Sciatic nerve (tissue), 2 donors: Measurements from ENCODE around the gene NEUROG2. TPM values are rescaled to one million over a fixed set of nuclear protein-coding genes. Genes with fewer than 3 reads are reported as not detected.
A peak's percentile ranks its signal among the peaks of the same experiment; 100 is the strongest.
"Not testable (repeated sequence)": the region's sequence is repeated elsewhere in the genome, so short reads cannot be mapped to it uniquely, and the experiment has no call there.

Experiments used
- ATAC-seq: fragments of 200-7000 bp; cut with Tn5 transposase; one replicate; pipeline ENCODE4 v1.9.1; 2020; ENCODE audit warnings: mild to moderate bottlenecking, moderate library complexity
- DNase-seq: peaks from one replicate; pipeline ENCODE4 v3.0.0-alpha.2; 2020; ENCODE audit warnings: low spot score
- intact Hi-C: fragments of 100-400 bp; cut with DNase I; formaldehyde crosslinking; loops from one replicate; pipeline ENCODE4 v1.14.2; 2022
- total RNA-seq: library from RNA; stranded (reverse); fragmentation: NEBNext Ultra II Directional; extraction: Animal tissue kit (Norgen Biotek cat#: 25700); gene quantifications from one replicate; pipeline ENCODE4 v1.2.1, GENCODE V29; 2021
- donor health status: DM: no; HTN: no; CAD: no.
- donor health status: DM: no; HTN: no; CAD: no.

Gene NEUROG2
- total RNA-seq, 1 donor from 2014 or later: not detected

DNA sequence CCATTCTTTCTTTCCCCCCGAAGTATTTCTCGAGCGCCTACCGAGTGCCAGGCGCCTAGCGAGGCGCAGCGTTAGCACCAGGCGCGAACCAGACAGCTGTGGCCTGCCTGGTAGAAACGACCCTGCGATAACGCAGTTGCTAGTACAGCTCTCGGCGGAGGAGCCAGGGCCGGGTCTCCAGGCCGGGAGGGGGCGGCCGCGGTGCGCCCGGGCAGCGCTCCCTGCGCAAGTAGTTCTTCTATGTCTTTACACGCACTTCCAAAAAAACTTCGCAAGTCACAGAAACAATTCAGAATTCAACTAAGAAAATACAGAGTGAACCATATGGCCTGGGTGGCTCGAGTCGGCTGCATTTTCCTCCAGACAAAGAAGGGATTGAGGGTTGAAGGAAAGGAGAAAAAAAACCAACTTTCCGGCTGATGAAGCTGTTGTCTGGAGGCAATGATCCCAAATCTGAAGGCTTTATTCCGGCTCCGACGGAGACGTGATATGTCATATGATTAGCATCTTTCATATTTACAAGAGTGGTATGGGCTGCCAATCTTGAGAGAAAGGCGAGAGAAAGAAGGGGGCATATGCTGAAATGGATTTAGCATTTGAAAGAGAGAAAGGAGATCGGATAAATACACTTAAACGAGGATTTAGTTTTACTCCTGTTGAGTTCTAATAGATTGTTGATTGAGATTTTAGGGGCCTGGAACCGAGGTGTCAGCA is 7.2 kb upstream of the NEUROG2 start:
- no peak for DNase-seq
- intact Hi-C loops: loop anchor here (5.0 kb wide), 1 partner anchor 196 kb away; no protein-coding TSS in a partner anchor
- peak; percentile 64 for ATAC-seq

GRCh38 chr4:112522431-112522830 is 6.5 kb upstream of the NEUROG2 start:
- not testable (repeated sequence) for ATAC-seq, DNase-seq
- intact Hi-C loops: loop anchor here (5.0 kb wide), 1 partner anchor 195 kb away; no protein-coding TSS in a partner anchor

DNA sequence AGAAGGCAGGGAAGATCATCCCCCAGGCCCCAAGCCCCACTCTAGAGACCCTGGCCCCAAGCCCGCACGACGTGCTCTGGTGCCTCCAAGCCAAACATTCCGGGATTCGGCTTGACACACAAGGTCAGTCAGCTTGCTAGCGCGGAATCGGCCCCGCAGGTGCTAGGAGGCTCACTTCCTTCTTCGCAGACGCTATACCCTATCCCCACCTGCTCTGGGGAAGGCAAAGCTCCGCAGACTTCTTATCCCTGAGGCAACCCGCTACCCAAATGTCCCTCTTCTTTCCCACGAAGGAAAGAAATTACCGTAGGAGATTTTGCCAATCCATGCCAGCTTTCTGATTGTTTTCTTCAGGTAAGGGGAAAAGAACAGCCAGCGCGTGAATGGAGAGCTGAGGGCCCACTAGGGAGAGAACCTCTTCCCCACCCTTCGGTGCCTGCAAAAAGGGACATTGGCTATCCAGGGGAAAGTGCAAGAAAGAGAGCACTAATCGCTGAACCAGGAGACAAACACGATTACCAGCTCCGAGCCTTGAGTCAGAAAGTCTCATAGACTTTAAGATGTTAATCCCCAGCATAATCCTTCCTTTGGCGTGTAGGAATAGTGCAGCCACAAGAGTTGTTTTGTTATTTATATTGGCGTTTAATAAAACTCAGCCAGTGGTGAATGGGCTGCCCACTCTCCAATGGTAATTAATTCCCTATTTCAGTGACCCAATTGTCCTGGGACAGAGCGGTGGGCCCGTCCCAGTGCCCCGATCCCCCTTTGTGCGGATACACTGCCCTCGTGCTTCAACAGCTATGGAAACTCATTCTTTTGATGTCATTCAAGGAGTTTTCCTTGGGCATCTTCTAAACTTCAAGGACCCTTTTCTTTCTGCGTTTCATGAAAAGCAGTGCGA is 5.4 kb upstream of the NEUROG2 start:
- ATAC-seq (no peak), DNase-seq (no peak)
- intact Hi-C loops: loop anchor here (5.0 kb wide), 1 partner anchor 194 kb away; no protein-coding TSS in a partner anchor

GRCh38 chr4:112520598-112521122 is 4.7 kb upstream of the NEUROG2 start:
- intact Hi-C loops: loop anchor here (5.0 kb wide), 1 partner anchor 193 kb away; no protein-coding TSS in a partner anchor
- ATAC-seq: no peak
- DNase-seq: no peak

- DNase-seq (no peak), ATAC-seq (no peak)
- intact Hi-C loops: loop anchor here (5.0 kb wide), 1 partner anchor 193 kb away; no protein-coding TSS in a partner anchor
Observed at GRCh38 chr4:112519689-112520597, 4.0 kb upstream of the NEUROG2 start.

DNA sequence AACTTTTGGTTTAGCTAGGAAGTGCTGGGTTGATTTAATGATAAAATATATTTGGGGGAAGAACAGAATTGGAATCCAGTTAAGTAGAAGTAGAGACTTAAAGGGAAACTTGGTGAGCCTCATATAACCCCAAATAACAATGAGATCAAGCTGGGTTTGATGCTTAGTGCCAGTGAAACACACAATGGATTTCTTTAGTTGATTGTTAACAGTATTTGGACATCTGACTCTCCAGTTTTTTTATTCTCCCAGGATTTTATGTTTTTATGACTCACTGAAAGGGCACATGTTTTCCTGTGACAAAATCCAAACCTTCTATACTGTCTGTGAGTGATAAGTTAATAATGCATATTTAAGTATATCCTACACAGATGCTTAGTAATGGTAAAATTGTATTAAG is 2.7 kb upstream of the NEUROG2 start:
- intact Hi-C loops: no loop called here
- ATAC-seq (no peak), DNase-seq (no peak)

DNA sequence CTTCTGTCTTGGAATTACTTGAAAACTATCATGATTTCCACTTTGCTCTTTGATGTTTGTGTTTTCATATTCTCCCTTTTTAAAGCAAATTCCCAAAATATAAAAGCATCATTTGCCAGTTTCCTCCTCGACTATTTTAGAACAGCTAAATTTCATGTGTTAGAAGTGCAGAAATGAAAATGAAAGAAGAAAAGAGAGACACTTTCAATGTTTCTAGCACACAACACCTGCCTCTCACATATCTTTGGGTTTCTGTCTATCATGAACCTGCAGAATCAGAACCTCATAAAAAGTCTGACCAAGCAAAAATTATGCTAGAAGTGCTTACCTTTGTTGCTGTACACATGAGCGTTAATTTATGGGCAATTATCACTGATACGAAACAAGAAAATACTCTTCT is 1.9 kb upstream of the NEUROG2 start:
- no peak for ATAC-seq
- intact Hi-C loops: no loop called here
- DNase-seq: no peak

DNA sequence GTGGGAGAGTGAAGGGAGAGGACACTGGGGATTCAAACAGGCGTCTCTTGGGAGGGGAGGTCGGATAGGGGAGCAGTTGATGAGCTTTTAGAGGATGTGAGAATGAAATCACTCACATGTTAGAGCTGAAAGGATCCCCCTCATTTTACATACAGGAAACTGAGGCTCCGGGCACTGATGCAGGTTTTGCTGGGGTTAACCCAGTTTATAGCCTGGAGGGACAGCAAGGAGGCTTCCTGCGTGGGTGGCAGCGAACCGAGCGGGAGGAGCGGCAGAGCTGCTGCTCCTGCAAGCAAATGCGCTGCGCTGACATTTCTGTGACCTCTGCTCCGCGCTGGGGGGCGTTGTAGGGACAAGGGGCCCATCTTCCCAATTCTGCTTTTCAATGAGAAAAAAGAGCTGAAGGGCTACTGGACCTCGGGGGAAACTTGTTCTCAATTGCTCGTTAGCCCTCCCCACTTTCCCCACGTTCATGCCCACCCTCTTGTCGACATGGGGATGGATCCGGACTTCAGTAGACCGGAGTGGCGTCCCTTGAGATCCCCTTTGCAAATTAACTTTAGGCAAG is 1.2 kb upstream of the NEUROG2 start:
- ATAC-seq (no peak), DNase-seq (no peak)
- intact Hi-C loops: no loop called here

DNA sequence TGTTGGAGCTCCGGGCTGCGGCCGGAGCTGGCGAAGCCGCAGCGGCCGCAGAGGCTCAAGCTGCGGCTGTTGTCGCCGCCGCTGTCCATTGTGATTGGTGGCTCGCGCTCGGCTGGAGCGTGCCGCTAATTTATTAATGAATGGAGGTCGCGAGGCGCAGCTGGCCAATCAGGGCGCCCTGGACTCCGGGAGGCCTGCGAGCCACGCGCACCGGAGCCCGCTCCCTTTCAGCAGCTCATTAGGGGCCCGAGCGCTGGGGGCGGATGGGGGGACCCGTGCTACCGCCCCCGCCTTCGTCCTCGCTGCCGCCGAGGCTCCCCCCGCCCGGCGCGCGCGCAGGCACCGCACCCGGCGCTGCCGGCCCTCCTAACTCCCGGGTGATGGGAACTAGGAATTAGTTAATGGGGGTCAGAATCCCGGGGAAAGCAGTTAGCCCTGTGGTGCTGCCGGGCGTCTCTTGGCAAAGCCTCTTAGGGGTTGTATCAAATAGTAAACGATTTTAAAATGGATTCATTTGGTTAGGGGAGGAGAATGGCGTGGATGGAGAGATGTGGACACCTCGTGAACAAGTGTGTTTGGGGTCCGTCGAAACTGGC is 589 bp upstream of the NEUROG2 start:
- DNase-seq (no peak), ATAC-seq (no peak)
- intact Hi-C loops: no loop called here

- intact Hi-C loops: no loop called here
- DNase-seq (no peak), ATAC-seq (peak; percentile 64)
Observed at GRCh38 chr4:112515198-112516065, 548 bp downstream of the NEUROG2 start.

- no peak for DNase-seq
- no peak for ATAC-seq
- intact Hi-C loops: no loop called here
Observed at GRCh38 chr4:112514647-112515197, 1.3 kb downstream of the NEUROG2 start.

DNA sequence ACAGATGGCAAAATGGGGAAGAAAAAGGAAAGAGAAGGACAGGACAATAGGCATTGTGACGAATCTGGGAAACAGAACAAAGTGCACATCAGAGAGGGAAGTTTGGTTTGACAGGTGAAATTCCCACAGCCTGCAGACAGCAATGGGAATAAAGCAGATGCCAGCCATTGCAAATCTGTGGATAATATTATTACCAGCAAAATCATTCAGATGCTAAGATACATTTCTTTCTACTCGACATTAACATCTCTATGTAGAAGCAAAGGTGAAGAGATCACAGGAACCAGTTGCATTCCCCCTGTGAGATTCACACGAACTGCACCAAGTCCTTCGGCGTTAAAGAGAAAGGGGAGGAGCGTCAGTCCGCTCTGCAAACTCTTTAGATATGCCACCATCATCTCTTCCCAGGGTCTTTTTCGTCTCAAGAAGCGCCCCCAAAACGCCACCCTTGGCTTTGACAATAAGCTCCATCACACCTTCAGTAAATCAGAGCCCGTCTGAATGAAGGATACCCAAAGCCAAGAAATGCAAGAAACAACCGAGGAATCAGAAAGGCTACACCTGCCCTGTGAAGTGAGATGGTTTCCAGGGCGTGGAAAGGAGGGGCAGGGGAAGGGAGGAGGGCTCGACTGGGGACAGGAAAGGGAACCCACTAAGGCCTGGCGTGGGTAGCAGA is 1.9 kb downstream of the NEUROG2 start:
- no peak for ATAC-seq
- DNase-seq: no peak
- intact Hi-C loops: no loop called here

- ATAC-seq (no peak), DNase-seq (no peak)
- intact Hi-C loops: no loop called here
Observed at GRCh38 chr4:112511803-112512118, 4.2 kb downstream of the NEUROG2 start.

DNA sequence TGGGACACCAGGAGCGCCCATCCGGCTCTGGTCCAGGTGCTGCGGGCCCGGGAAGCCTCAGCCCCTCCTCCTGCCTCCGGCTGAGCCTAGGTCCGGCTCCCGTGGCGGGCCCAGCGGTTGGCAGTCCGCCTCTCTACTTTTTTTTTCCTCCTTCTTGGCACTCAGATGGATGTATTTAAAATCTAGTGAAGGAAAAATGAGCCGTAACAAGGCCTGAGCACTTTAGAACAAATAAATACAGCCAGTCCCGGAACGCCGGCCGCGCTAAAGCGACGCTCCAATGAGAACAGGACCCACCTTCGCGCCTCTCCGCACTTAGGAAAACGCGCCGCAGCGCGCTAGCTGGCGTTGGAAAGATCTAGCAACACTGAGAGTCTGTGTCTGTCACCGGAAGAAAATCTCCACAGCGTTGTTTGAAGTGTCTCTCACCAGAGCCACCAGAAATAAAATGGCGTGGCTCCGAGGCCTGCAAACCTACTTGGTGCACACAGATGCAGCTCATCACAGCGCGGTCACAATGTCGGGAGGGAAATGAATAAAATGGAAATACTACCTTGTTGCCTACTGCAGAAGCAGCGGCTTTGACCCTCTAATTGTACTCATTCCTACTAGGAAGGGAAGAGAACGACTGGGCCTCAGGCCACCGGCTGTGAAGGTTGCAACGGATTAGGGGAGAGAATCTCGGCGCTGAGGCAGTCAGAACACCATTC is 4.7 kb downstream of the NEUROG2 start:
- intact Hi-C loops: no loop called here
- DNase-seq (no peak), ATAC-seq (no peak)

- ATAC-seq (peak; percentile 32), DNase-seq (no peak)
- intact Hi-C loops: no loop called here
Observed at GRCh38 chr4:112510291-112511092, 5.5 kb downstream of the NEUROG2 start.
